Activated naive CD4-positive, alpha-beta T cell (primary cell): ENCODE measurements around the gene FAM153A.
A peak's percentile ranks its signal among the peaks of the same experiment; 100 is the strongest.
"Not testable (repeated sequence)": the region's sequence is repeated elsewhere in the genome, so short reads cannot be mapped to it uniquely, and the experiment has no call there.

Experiments
- DNase-seq, 4 experiments: peaks; one replicate each; lab custom pipeline; 2025; lab: John Stamatoyannopoulos, UW

The FAM153A gene

GRCh38 chr5:177782792-177783633 is at the start of gene FAM153A:
FAM153A (minus strand) TSS chr5:177782899.
- DNase-seq, result not testable (repeated sequence)

- not testable (repeated sequence) for DNase-seq
Measured at GRCh38 chr5:177832287-177832686, 49.6 kb upstream of the FAM153A start.

GRCh38 chr5:177826073-177826472 is 43.4 kb upstream of the FAM153A start:
- DNase-seq, result not testable (repeated sequence)

GRCh38 chr5:177824776-177825175 is 42.1 kb upstream of the FAM153A start:
- not testable (repeated sequence) for DNase-seq

GRCh38 chr5:177822489-177822888 is 39.8 kb upstream of the FAM153A start:
- not testable (repeated sequence) for DNase-seq

GRCh38 chr5:177819664-177820063 is 37.0 kb upstream of the FAM153A start:
- DNase-seq, result not testable (repeated sequence)

GRCh38 chr5:177812814-177813425 is 30.2 kb upstream of the FAM153A start:
- not testable (repeated sequence) for DNase-seq

GRCh38 chr5:177812160-177812743 is 29.6 kb upstream of the FAM153A start:
- peak in 1 of 4 experiments; percentile 19 for DNase-seq

- DNase-seq, result not testable (repeated sequence)
Measured at GRCh38 chr5:177809209-177809913, 26.7 kb upstream of the FAM153A start.

GRCh38 chr5:177808420-177808819 is 25.7 kb upstream of the FAM153A start:
- DNase-seq, result not testable (repeated sequence)

- not testable (repeated sequence) for DNase-seq
Measured at GRCh38 chr5:177807265-177807664, 24.6 kb upstream of the FAM153A start.

GRCh38 chr5:177801427-177801826 is 18.7 kb upstream of the FAM153A start:
- DNase-seq, result not testable (repeated sequence)

- DNase-seq, result peak in 1 of 4 experiments; percentile 33
Measured at GRCh38 chr5:177798237-177798840, 15.6 kb upstream of the FAM153A start.

GRCh38 chr5:177793272-177793671 is 10.6 kb upstream of the FAM153A start:
- DNase-seq, result not testable (repeated sequence)

GRCh38 chr5:177791649-177792048 is 8.9 kb upstream of the FAM153A start:
- not testable (repeated sequence) for DNase-seq

GRCh38 chr5:177782169-177782568 is 530 bp downstream of the FAM153A start:
- not testable (repeated sequence) for DNase-seq

- DNase-seq, result not testable (repeated sequence)
Measured at GRCh38 chr5:177771206-177771605, 11.5 kb downstream of the FAM153A start.

GRCh38 chr5:177770646-177771045 is 12.1 kb downstream of the FAM153A start:
- DNase-seq, result not testable (repeated sequence)

- DNase-seq, result not testable (repeated sequence)
Measured at GRCh38 chr5:177763737-177764508, 18.8 kb downstream of the FAM153A start.

- DNase-seq, result not testable (repeated sequence)
Measured at GRCh38 chr5:177760954-177761353, 21.7 kb downstream of the FAM153A start.

- DNase-seq, result not testable (repeated sequence)
Measured at GRCh38 chr5:177747354-177747753, 35.3 kb downstream of the FAM153A start.
